Fibroblast of mammary gland (primary cell): ENCODE measurements around the gene MED31.

Experiments used
- DNase-seq: peaks from one replicate; pipeline ENCODE4 v3.0.0-alpha.2; 2010; ENCODE audit warnings: low read depth
- H3K4me3 ChIP-seq: 2 replicates; pipeline ENCODE4 v1.5.1; 2011; ENCODE audit warnings: low read depth, mild to moderate bottlenecking, low read length, moderate library complexity; ENCODE audit not compliant: control insufficient read depth
- CTCF ChIP-seq: conservative IDR thresholded peaks from 2 replicates; pipeline ENCODE4 v1.5.1; 2011; ENCODE audit warnings: low read depth, low read length, inconsistent platforms; ENCODE audit not compliant: control insufficient read depth, insufficient read depth

Gene MED31

DNA sequence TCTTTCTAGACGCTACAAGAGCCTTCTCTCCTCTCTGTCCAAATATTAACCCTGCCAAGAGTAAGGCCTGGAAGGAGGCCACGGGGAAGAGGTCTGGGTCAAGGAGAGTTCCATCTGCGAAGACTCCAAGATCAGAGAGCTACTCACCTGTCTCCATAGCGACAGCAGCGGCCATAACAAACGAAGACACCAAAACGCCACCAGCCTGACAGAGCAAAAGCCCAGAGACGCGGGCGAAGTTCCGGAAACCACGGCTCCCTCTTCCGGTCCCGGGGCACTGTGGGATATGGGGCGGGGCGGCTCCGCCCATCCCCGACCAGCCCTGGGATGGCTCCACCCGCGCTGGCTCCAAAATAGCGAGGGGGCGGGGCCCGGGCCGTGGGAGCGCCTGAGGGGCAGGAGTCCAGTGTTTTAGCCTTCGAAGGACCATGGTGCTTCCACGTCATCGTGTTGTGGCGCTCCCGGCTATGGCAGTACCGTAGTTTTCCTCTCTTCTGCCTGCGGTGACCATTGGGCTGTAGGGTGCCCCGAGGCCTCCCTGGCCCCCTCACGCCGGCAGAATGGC lies at the start of gene MED31, which contains the start of gene C17orf100:
Gene MED31 (minus strand): TSS at position 252 of the 565 bp plus-strand sequence. CDS start 77 bp downstream, at position 175.
Gene C17orf100 (plus strand): TSS at position 409 of the 565 bp plus-strand sequence. CDS start 152 bp downstream, at position 561.
- TF ChIP-seq CTCF, result no peak
- H3K4me3 ChIP-seq, result peak within 1 kb of the TSS; percentile 100
- peak; percentile 87 for DNase-seq

DNA sequence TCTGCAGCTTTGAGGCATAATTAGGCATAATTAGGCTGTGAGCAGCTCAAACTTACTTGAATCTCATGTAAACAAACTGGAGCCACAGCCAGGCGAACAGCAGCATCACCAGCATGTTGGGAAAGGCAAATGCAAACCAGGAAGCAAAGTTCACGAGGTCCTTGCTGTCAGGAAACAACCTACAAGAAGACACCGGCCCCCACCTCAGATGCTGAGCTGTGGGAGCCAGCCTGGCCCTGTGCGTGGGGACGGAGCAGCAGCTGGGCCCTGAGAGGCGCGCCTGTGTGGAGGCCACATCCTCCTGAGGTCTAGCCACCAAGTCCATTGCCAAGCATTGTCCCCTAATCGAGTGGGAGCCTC lies 49.5 kb upstream of the MED31 start:
- no peak for TF ChIP-seq CTCF
- H3K4me3 ChIP-seq, result no peak overlapping the region

GRCh38 chr17:6699997-6700947 lies 48.9 kb upstream of the MED31 start:
- H3K4me3 ChIP-seq, result no peak overlapping the region
- DNase-seq, result no peak
- no peak for TF ChIP-seq CTCF

More for the DNA sequence above, 49.5 kb upstream of the MED31 start:
- DNase-seq, result no peak

DNA sequence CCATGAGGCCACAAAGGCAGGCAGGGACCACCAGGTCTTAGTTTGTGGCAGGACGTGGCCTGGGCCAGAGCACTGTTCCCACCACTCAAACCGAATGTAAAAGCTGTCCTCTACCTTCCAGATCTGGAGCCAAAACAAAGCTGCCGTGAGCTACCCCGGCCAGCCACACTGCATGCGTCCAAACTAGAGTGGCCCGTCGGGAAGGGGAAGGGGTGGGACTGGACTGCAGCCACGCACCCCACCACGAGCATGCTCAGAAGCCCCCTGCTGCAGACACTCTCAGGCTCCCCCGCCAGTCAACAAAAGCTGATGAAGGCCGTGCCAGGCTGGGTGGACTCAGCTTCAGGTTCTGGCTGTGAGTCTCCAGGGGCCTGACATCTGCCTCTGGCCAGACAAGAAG lies 46.6 kb upstream of the MED31 start:
- H3K4me3 ChIP-seq, result no peak overlapping the region
- no peak for TF ChIP-seq CTCF
- no peak for DNase-seq

DNA sequence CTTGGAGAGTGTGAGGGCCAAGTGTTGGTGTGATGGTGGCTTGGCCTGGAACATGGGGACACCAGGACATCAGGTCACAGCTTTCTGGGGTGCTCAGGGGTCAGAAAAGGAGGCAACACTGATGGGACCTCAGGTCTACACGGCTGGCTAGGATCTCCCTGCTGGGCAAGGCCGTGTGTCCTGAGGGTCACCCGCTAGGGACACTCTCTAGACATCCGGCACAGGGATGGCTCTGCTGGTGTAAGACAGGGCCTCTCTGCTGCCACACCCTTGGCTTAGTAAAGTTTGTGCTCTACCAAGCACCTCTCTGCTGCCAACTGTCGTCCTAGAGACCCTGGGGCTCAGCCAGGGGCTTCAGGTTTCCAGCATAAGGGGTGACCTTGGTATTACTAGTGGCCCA lies 45.5 kb upstream of the MED31 start:
- TF ChIP-seq CTCF, result no peak
- DNase-seq, result no peak
- H3K4me3 ChIP-seq, result no peak overlapping the region

DNA sequence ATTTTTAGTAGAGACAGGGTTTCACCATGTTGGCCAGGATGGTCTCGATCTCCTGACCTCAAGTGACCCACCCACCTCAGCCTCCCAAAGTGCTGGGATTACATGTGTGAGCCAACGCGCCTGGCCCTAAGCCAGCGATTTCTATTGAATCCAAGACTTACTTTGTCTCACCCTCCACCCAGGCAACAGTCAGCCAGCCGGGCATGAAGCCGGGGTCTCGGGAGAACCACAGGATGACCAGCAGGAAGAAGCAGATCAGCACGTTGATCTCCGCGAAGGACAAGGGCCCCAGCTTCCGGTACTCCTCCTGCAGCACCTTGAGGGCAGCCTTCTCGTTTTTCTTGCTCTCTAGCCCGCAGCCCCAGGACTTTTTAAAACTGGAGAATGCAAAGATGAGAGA lies 44.2 kb upstream of the MED31 start:
- DNase-seq, result no peak
- no peak overlapping the region for H3K4me3 ChIP-seq
- TF ChIP-seq CTCF, result no peak
